ENCODE measurements around the gene CTAG1A. TPM values are rescaled to one million over a fixed set of nuclear protein-coding genes. Genes with fewer than 3 reads are reported as not detected.

CTAG1A gene
- total RNA-seq, 1 donor from 2014 or later, result not detected

- Histone ChIP-seq H3K4me3 (ENCODE audit: low read depth, low read length) (no peak overlapping the region), H3K36me3 (ENCODE audit: control insufficient read depth, insufficient read depth, low read length) (no peaks in the 10 kb centered on the region), H3K27me3 (ENCODE audit: control insufficient read depth, insufficient read depth, low read length) (no peaks in the 10 kb centered on the region)
- TF ChIP-seq CTCF (IDR thresholded peaks at IDR 0.05; ENCODE audit: insufficient read depth, low read length, poor library complexity, severe bottlenecking), result no peak
- no peak for DNase-seq (ENCODE audit: low read depth)
Observed at GRCh38 chrX:154592505-154592904, 7.6 kb downstream of the CTAG1A start.

GRCh38 chrX:154593201-154593600 is 8.3 kb downstream of the CTAG1A start:
- H3K36me3 ChIP-seq (ENCODE audit: control insufficient read depth, insufficient read depth, low read length), result no peaks in the 10 kb centered on the region
- H3K27me3 ChIP-seq (ENCODE audit: control insufficient read depth, insufficient read depth, low read length), result no peaks in the 10 kb centered on the region
- no peak for DNase-seq (ENCODE audit: low read depth)

GRCh38 chrX:154594491-154594890 is 9.6 kb downstream of the CTAG1A start:
- H3K4me3 ChIP-seq (ENCODE audit: low read depth, low read length), result no peak overlapping the region
- no peak for DNase-seq (ENCODE audit: low read depth)
- no peak for TF ChIP-seq CTCF (IDR thresholded peaks at IDR 0.05; ENCODE audit: insufficient read depth, low read length, poor library complexity, severe bottlenecking)

More at GRCh38 chrX:154593201-154593600, 8.3 kb downstream of the CTAG1A start:
- H3K4me3 ChIP-seq (ENCODE audit: low read depth, low read length), result no peak overlapping the region
- no peak for TF ChIP-seq CTCF (IDR thresholded peaks at IDR 0.05; ENCODE audit: insufficient read depth, low read length, poor library complexity, severe bottlenecking)

GRCh38 chrX:154595559-154596249 is 10.8 kb downstream of the CTAG1A start:
- H3K36me3 ChIP-seq (ENCODE audit: control insufficient read depth, insufficient read depth, low read length), result no peaks in the 10 kb centered on the region
- no peak overlapping the region for H3K4me3 ChIP-seq (ENCODE audit: low read depth, low read length)
- no peak for DNase-seq (ENCODE audit: low read depth)
- H3K27me3 ChIP-seq (ENCODE audit: control insufficient read depth, insufficient read depth, low read length), result no peaks in the 10 kb centered on the region
- no peak for TF ChIP-seq CTCF (IDR thresholded peaks at IDR 0.05; ENCODE audit: insufficient read depth, low read length, poor library complexity, severe bottlenecking)

More at GRCh38 chrX:154594491-154594890, 9.6 kb downstream of the CTAG1A start:
- no peaks in the 10 kb centered on the region for H3K27me3 ChIP-seq (ENCODE audit: control insufficient read depth, insufficient read depth, low read length)
- H3K36me3 ChIP-seq (ENCODE audit: control insufficient read depth, insufficient read depth, low read length), result no peaks in the 10 kb centered on the region

- no peak for TF ChIP-seq CTCF (IDR thresholded peaks at IDR 0.05; ENCODE audit: insufficient read depth, low read length, poor library complexity, severe bottlenecking)
- Histone ChIP-seq H3K36me3 (ENCODE audit: control insufficient read depth, insufficient read depth, low read length) (no peaks in the 10 kb centered on the region), H3K27me3 (ENCODE audit: control insufficient read depth, insufficient read depth, low read length) (no peaks in the 10 kb centered on the region), H3K4me3 (ENCODE audit: low read depth, low read length) (no peak overlapping the region)
- DNase-seq (ENCODE audit: low read depth), result peak; percentile 65
Observed at GRCh38 chrX:154596290-154596929, 11.5 kb downstream of the CTAG1A start.
